ENCODE measurements around the gene FAM193B.

FAM193B gene

DNA sequence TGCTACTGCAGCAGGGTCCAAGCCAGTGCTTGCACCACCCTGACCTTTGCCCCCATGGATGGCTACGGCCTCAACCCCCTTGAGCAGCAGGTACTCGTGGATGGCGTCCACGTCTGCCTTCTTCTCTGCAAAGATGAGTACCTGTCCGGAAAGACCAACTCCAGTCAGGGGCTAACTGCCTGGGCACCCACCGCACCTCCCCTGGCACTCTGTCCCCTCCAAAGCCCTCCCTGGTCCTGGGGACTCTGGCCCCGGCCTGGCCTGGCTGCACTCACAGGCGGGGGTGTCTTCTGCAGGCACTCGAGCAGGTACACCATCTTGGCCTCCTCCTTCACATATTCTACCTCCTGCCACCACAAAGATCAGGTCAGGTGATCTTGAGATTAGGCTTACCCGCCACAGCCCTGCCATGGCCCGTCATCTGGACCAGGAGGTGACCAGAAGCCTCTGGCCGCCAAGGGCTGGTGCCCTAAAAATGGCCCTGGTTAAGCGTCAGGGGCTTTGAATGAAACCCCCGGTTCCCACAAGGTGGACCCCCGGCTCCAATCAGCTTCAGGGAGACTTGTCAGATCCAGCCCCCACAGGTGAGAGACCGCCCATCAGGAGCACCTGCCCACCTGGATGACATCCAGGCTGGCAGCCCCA is 41.5 kb downstream of the FAM193B start:
- DNase-seq: no peak

DNA sequence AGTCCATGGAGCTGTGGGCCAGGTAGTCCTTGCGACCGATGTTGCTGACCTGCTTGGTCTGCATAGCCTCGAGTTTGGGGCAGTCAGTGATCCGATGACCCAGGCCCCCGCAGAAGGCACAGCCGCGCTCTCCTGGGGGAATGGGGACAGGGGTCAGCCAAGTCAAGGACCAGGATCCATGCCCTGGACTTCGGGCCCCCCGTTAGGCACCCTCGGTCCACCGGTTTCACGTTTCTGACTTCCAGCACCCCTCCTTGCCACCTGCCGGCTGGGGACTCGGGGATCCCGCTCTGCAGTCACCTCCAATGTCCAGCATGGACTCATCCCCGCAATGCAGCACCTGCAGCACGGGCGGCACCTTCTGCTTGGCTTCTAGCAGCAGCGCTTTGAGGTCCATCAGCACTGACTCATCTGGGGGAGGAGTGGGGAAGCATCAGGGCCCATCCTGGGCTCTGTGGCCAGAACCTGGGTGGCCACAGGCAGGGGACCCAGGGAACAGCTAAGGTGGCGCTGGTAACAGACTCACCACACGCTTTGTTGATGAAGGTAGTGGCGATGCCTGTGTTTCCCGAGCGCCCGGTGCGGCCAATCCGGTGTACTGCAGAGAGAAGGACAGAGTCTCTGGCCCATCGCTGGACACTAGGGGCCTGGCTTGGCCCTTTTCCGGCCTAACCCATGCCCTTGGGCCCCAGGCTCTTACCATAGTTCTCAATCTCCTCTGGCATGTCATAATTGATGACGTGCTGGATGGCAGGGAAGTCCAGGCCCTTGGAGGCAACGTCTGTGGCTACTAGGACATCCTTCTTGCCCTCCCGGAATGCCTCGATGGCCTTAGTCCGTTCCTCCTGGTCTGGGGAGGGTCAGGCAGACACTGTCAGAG is 42.3 kb downstream of the FAM193B start:
- DNase-seq: no peak

DNA sequence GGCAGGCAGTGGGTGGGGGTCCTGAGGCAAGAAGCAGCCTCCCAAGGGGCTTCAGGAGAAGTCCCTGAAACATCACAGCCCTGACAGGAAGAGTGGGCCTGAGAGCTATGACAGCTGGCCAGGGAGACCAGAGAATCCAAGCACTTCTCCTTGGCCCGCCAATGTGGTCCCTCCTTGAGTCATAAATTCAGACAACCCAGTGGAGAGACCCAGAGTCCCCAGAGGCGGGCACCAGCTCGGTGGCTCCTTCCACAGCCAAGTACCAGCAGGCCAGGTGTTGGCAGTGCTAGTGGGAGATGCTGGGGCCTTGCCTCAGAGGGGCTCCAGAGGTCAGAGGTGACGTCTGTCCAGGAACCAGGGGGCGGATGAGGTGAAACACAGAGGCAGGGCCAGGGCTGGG is 43.2 kb downstream of the FAM193B start:
- DNase-seq: no peak

DNA sequence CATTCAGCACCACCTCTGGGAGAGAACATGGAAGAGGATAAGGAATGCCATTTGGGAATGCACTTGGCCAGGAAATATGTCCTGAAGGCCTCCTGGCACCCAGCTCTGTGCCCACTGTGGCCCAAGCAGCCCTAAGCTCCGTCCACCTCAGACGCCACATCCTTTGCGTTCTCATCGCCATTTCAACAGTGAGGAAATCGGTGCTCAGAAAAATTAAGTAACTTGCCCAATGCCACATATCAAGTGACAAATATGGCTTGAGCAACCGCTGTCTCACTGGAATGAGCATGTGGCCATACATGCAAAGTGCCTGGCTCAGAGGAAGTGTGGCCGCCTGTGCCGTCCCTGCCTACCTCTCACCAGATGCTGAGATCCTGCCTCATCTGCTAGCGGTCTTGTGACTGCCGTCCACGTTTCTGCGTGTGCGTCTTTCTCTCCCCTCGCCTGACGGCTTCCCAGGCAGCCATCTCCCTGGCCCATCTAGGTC is 43.8 kb downstream of the FAM193B start:
- no peak for DNase-seq

DNA sequence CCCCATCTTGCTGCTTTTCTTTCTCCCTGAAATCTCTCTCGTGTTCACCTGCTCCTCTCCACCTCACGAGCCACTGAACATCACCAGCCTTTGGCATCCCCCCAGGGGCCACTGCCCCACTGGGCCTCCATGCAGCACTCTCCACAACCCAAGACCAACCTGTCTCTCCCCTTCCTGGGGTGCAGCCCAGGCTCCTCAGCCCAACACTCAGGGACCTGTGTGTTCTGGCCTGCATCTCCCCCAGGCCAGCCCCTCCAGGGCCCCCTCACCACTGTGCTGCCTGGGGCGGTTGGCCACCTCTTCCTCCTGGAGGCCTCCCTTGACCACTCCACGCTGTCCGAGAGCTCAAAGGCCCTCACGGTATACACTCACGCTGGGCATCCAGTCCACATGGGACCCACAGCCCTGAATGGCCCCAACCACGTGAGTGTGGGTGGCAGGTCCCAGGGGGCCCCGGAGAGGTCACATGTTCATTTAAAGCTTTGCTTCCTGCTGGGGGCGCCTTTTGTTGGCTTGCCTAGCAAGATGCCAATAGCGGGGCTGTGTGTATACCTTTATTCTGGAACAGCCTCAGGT is 44.3 kb downstream of the FAM193B start:
- DNase-seq: no peak

DNA sequence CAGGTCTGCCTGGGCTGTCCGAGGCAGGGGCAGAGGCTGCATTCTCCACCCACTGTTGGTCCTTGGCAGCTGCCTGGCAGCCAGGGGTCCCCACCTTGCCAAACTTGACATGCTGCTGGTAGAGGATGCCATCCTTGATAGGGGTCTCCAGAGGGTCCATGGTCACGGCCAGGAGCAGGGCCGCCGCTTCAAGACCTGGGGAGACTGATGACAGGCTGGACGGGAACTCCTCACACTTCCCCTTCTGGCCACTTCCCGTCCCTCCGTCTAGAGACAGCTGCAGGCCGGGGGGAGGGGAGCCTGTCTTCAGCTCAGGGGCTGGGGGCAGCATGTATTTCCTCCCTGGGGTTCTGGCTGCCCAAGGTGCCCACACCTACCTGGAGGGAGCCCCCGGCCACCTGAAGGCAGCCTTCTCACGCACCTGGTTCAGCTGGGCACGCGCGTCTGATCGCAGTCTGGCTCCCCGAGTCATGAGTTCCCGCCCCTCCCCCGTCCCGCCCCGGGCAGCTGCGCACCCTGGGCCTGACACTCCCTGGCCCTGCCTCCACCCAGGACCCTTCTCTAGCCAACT is 44.9 kb downstream of the FAM193B start, which contains the start of gene DOK3:
DOK3 (minus strand) TSS at position 446 of the 571 bp plus-strand sequence; CDS start at position 160, 286 bp downstream.
- no peak for DNase-seq

DNA sequence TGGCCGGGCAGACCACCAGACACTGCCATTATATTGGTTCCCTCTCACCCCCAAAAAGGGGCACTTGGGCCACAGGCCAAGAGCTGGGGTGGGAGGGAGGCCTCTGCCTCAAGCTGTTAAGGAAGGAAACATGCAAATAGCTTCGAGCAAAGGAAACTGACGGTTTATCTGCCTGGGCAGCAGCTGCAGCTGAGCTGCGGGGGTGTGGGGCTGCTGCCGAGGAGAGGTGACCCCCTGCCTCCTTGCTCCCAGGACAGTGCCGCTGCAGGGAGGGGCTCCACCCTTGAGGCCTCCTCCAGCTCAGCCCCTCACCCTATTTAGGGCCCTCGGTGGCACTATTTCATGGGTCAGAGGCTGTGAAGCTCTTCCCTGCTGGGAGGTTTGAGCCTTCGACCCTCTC is 45.5 kb downstream of the FAM193B start:
- no peak for DNase-seq

DNA sequence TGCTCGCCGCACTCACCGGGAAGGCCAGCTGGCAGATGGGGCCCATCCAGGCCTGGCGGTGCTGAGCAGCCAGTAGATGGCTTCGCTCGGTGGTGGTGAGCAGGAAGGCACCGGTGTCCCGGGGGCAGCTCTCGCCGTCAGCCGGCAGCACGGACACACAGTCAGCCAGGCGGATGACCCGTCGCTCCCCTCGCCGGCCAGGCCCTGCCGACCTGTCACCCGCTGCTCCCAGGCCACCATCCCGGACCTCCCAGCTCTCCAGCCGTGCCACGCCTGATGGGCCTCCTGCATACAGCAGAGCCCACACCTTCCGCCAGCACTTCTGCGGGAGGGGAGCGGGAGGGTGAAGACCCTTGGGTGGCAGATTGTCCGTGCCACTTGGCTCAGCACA is 46.1 kb downstream of the FAM193B start:
- no peak for DNase-seq

DNA sequence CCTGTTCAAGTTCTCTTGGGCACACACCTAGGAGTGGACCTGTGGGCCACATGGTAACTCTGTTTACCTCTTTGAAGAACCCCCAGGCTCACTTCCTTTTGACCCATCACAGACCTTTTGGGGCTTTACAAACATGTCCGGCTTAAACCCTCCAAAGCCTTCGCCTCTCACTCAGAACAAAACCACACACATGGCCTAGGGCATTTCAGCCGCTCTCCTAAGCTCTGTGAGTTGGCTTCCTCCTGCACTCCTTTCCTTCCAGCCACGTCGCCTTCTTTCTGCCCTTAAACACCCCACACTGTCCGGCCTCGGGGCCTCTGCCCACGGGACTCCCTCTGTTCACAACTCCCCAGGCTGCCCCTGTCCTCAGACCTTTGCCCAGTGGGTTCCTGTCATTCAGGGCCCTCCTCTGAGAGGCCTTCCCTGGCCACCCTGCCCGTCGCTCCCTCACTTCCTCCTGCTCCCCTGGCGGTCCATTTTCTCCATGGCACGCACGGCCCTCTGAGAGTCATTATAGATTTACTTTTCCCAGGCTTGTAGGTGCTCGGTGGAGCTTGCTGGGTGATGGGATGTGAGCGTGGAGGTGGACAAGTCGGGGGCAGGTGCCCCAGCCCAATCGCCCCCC is 46.7 kb downstream of the FAM193B start:
- DNase-seq: no peak

DNA sequence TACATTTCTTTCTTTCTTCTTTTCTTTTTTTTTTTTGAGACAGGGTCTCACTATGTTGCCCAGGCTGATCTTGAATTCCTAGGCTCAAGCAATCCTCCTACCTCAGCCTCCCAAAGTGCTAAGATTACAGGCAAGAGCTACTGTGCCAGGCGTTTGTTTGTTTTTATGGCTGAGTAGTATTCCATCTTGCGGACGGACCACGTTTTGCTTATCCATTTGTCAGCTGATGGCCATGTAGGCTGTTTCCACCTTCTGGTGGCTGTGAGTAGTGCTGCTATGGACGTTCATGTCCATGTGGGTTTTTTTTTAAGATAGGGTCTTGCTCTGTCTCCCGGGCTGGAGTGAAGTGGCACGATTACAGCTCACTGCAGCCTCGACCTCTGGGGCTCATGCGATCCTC is 47.2 kb downstream of the FAM193B start:
- no peak for DNase-seq

DNA sequence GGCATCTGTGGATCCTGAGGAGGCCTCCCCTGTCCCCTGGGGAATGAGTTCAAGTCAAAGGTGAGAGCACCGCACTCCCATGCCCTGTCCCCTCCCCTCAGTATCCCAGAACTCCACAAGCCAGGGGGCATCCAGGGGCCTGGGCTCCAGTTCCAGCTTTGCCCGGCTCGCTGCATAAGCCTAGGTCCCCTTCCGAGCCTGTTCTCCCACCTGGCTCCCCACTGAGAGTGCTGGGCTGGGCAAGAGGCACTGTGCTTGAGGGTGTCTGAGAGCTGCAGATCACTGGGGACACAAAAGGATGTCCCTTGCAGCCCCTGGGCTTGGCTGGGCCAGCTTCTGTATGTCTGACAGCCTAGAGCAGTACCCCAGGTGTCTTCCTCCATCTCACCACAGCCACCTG is 49.3 kb downstream of the FAM193B start:
- no peak for DNase-seq

DNA sequence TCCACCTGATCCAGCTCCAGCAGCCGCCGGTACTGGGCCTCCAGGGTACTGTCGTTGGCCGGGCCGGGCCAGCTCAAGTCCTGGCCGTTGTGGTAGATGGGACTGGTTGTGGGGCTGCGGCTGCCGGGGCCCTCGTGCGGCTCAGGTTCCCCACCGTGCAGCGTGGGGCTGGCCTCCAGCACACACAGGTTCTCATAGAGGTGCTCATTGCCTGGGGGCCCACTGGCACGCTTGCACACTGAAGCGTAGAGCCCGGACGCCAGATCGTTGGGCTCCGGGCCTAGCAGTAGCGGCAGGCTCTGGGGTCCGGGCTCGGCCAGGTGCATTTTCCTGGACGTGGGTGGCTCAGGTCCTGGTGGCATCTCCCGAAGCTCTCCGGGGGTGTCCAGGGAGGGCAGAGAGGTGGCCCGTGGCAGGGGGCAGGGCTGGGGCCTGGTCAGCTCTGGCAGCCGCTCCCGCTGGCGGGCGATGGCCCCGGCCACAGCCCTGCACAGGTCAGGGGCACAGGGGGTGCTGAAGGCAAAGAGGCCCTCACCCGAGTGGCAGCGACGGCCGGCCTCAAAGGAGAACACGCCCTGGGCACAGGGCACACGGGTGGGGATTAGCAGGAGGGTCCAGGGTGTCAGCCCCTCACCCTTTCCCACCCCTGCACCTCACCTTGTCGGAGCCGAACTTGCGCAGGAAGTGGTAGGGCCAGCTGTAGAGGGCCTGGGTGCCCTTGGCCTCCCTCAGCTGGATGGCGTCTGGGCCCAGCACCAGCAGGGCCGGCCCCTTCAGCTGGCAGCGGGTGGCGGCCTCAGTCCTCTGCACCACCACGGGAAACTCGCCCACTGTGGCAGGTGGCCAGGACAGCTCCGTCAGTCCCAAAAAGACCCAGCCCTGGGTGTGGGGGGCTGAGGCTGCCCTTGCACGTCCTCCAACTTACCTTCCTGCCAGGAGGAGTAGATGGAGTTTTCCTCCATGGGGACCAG is 50.0 kb downstream of the FAM193B start:
- DNase-seq: no peak

DNA sequence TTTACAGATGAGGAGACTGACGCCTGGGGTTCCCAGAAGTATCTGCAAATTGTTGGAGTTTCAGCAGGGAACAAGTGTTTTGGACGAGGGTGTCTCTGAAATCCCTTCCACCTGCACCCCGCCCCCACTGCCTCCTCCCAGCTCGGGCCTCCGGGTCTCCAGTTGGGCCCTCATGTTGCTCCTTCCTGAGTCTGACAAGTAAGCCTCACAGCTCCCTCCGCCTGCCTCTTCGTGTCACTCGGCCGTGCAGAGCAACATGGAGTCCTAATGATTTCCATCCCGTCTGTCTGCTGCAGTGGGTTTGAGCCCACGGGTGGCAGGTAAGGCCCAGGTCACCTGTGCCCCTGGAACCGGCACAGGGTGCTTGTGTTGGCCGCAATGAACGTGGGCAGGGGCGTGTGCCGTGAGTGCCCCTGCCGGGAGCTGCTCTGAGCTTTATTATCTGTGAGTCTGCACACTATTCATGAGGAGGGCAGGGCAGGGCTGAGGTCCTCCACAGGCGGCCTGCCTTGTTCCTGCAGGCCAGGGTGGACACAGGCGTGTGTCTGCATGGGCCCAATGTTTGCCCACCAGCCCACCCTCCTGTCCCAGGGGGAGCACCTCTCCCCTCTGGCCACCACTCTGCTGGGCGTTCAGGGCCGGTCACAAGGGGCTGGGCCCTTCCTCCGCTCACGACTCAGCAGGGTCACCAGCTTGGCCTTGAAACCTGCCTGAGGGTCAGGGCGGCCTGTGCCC is 50.8 kb downstream of the FAM193B start:
- DNase-seq: no peak

DNA sequence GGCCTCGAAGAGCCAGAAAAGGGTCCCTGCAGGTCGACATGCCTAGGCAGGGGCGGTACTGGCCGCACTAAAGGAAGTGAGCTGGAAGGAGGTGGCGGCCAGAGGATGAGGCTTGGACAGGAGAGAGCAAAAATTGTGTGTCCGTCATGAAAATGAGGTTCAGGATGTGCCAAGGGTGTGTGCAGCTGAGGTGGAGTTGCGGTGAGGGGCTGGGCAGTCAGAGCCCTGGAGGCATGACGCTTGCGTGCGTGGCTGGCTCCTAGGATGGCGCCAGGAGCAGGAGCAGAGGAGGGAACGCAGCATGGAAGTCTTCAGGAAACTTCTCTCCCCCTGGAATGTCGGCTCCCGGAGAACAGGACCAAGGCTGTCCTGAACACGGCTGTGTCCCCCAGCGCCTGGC is 51.5 kb downstream of the FAM193B start:
- DNase-seq: no peak

DNA sequence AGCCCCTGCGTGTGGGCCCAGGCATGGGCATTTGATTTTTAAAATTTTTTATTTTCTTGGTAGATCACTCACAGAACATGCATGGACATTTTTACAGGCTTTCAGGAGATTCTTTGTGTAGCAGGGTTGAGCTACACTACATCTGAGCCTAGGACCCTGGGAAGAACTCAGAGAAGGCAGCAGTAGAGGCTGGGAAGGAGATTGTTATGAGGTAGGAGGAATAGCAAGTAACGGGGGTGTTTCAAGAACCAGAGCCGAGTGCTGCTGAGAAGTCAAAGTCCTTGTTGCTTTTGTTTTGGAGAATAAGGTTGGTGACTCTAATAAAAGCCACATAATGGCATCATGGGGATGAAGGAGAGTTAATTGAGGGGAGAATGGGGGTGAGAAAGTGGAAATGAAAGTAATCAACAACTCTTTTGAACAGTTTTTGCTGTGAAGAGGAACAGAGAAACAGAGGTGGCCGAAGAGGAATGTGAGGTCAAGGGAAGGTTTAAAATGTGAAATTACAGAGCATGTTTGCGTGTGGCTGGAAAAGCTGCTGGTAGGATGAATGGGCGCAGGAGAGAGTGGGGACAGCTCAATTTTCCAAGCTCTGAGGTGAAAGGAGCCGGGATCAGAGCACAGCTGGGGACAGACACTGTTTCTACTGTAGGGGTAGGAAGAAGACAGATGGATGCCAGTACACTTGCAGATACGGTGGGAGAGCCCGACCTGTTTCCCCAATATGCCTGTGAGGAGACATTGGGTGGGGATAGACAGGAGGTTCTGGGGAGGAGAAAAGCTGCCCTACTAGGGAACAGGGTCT is 52.3 kb downstream of the FAM193B start:
- no peak for DNase-seq

DNA sequence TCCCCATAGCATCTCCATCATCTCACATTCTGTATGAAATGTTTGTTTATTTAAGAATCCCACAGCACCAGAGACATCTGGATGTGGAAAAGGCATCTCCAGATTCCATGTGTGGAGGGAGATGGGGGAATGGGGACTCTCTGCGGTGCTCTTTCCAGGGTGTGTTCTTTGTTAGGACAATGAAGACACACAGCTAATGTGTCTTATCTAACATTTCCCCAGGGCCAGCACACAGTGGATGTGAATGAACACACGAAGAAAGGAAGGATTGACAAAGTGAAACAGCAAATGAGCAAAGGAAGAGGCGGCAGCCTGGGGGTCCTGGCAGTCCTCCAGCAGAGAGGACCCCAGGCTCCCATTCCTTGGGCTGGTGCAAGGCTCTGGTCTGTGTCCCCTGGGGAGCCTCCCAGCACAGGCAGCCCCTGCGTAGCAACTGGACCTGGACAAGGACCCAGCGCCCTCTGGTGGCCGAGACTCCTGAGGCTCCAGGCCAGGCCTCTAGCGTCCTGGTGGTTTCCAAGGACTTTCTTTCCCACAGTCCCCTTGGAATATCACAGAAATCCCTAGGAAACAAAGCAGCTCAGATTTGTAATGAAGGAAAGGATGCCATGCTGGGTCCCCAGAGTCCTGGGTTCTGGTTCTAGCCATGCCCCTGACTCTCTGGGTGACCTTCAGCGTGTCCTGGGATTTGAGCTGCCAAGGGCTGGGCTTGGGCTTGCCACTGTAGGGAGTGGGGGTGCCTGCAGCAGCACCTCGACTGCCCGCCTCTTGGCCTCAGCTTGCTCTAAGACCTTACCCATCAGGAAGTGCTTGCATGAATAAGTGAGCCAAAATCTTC is 53.5 kb downstream of the FAM193B start:
- DNase-seq: peak; percentile 85 to 88

DNA sequence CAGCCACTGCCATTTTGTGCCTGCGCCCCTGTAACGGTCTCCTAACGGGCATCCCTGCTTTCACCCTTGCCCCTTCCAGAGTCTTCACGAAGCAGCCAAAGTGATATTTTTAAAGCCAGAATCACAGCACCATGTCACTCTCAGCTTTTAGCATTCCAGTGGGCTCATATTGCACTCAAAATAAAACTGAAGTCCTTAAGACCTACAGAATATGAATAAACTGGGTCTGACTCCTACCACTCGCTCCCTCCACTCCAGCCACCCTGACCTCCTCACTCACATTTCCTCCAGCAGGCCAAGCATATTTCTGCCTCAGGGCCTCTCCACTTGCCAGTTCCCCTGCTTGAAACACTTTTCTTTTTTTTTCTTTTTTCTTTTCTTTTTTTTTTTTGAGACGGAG is 54.5 kb downstream of the FAM193B start:
- no peak for DNase-seq

DNA sequence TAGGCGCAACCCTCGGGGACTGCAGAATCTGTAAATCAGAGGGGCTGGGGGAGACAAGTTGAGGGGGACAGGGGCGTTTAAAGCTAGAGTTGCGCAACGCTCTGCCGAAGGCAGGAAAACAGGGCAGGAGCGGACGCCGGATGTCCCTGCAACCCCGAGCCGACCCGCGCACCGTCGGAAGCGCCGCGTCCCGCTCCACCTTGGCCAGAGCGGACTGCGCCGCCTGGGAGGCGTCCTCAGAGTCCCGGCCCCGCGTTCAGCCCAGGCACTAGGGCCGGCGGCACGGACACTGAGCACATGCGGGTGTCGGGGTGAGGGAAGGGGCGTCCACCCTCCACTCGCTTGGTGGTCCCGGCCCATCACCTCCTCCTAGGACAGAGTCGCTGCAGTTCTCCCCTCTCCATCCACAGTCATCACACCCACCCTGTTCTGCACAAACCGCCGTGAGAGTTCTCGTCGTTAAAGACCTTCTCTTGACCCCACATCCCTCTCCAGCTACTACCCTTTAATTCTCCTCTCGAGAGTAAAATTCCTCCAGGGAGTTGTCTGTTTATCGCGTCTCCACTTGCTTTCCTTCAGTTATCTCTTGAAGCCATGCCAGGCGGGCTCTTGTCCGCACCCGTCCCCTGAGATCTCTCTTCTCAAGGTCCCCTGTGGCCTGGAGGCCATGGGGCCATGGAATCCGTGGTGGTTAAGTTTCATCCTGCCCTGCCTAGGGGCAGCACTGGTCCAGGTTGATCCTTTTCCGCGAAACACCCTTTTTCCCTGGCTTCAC is 56.2 kb downstream of the FAM193B start:
- DNase-seq: no peak
